CD4-positive, alpha-beta T cell treated with Interleukin-4 for 4 hours (primary cell): ENCODE data around the gene CDH4.

ENCODE experiments used
- DNase-seq: peaks from one replicate; pipeline ENCODE4 v3.0.0-alpha.2; 2020

CDH4 gene

GRCh38 chr20:61303217-61303616, 51.2 kb downstream of the CDH4 start:
- DNase-seq: no peak

- DNase-seq: no peak
These were observed 51.6 kb downstream of the CDH4 start for GRCh38 chr20:61303675-61304074.

GRCh38 chr20:61304750-61305149, 52.7 kb downstream of the CDH4 start:
- no peak for DNase-seq

GRCh38 chr20:61306937-61307475, 54.9 kb downstream of the CDH4 start:
- no peak for DNase-seq

GRCh38 chr20:61307686-61308476, 55.8 kb downstream of the CDH4 start:
- DNase-seq: no peak

GRCh38 chr20:61308477-61308774, 56.4 kb downstream of the CDH4 start:
- DNase-seq: no peak

- no peak for DNase-seq
These were observed 58.9 kb downstream of the CDH4 start for GRCh38 chr20:61310954-61311353.

GRCh38 chr20:61311656-61312387, 59.8 kb downstream of the CDH4 start:
- DNase-seq: no peak

- no peak for DNase-seq
These were observed 60.9 kb downstream of the CDH4 start for GRCh38 chr20:61312925-61313324.

GRCh38 chr20:61313396-61313795, 61.3 kb downstream of the CDH4 start:
- DNase-seq: no peak

GRCh38 chr20:61314326-61315010, 62.4 kb downstream of the CDH4 start:
- no peak for DNase-seq

- no peak for DNase-seq
These were observed 63.3 kb downstream of the CDH4 start for GRCh38 chr20:61315319-61315718.

GRCh38 chr20:61316346-61316745, 64.3 kb downstream of the CDH4 start:
- no peak for DNase-seq

GRCh38 chr20:61317966-61318530, 66.0 kb downstream of the CDH4 start:
- DNase-seq: no peak

GRCh38 chr20:61320691-61321425, 68.8 kb downstream of the CDH4 start:
- no peak for DNase-seq

- DNase-seq: no peak
These were observed 69.4 kb downstream of the CDH4 start for GRCh38 chr20:61321481-61321880.

GRCh38 chr20:61322151-61322865, 70.2 kb downstream of the CDH4 start:
- no peak for DNase-seq

- DNase-seq: no peak
These were observed 72.8 kb downstream of the CDH4 start for GRCh38 chr20:61324906-61325305.

- DNase-seq: no peak
These were observed 73.7 kb downstream of the CDH4 start for GRCh38 chr20:61325718-61326117.

GRCh38 chr20:61328911-61329558, 77.0 kb downstream of the CDH4 start:
- no peak for DNase-seq

- DNase-seq: no peak
These were observed 78.4 kb downstream of the CDH4 start for GRCh38 chr20:61330441-61330840.
